Urinary bladder (tissue), 4 donors: ENCODE results near the gene ZNF431. TPM values are rescaled to one million over a fixed set of nuclear protein-coding genes. Genes with fewer than 3 reads are reported as not detected.
"Not testable (repeated sequence)": the region's sequence is repeated elsewhere in the genome, so short reads cannot be mapped to it uniquely, and the experiment has no call there.

Experiments used
- DNase-seq: peaks from one replicate; pipeline ENCODE4 v3.0.0-alpha.2; 2015; ENCODE audit errors: extremely low spot score
- H3K27ac ChIP-seq: one replicate; pipeline ENCODE4 v1.5.1; 2013; ENCODE audit warnings: low read depth, mild to moderate bottlenecking, moderate library complexity
- H3K36me3 ChIP-seq: one replicate; pipeline ENCODE4 v1.6.1; 2013; ENCODE audit warnings: mild to moderate bottlenecking, moderate library complexity; ENCODE audit not compliant: insufficient read depth
- H3K4me1 ChIP-seq: one replicate; pipeline ENCODE4 v1.6.1; 2013; ENCODE audit warnings: mild to moderate bottlenecking, moderate library complexity; ENCODE audit not compliant: insufficient read depth
- H3K4me3 ChIP-seq: one replicate; pipeline ENCODE4 v1.5.1; 2013; ENCODE audit warnings: low read depth, low read length
- WGBS: extraction: QIAGEN DNeasy Blood & Tissue Kit; methylation state at CpG from one replicate; pipeline ENCODE4 v1.1.7; 2013; 5-methylcytosine and 5-hydroxymethylcytosine counted together
- polyA plus RNA-seq: library from polyadenylated mRNA; stranded (reverse); fragments of 200-250 nt; gene quantifications from one replicate; pipeline ENCODE4 v1.2.3, GENCODE V29; 2013
- total RNA-seq: library from RNA; depleted of rRNA; stranded (reverse); fragments of >200 nt; gene quantifications from one replicate; pipeline ENCODE4 v1.2.3, GENCODE V29; 2014
- donor health status: healthy with polysubstance abuse.
- donor health status: healthy.

The ZNF431 gene
- total and polyA plus RNA-seq, 2 donors, result 5.0 to 21.6 TPM

GRCh38 chr19:21130097-21130775 is 11.6 kb upstream of the ZNF431 start:
- H3K36me3 ChIP-seq, result no peaks in the 10 kb centered on the region
- H3K4me3 ChIP-seq, result no peak overlapping the region
- no peaks in the 10 kb centered on the region for H3K4me1 ChIP-seq
- DNase-seq, result peak; percentile 3
- H3K27ac ChIP-seq, result no peak overlapping the region
- WGBS, result 81% methylated on average over 3 of the region's 3 CpGs

DNA sequence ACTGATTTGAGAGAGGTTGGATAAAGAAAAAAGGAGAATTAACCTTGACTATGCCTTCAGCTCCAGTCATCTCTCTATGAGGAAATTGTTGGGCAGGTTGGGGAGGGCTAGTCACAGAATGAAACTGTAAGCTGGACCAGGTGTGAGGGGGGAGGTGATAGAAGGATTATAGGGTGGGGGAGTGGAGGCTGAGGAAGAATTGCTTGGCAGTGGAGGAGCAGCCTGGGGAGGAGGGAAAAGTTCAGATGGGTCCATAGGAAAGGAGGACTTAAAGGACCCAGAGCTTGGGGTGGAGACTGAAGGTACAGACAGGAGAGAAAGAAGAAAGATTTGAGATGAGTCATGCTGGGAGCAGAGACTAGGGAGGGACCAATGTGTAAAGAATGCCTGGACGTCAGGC is 8.2 kb upstream of the ZNF431 start:
- Histone ChIP-seq H3K4me3 (no peak overlapping the region), H3K4me1 (no peaks in the 10 kb centered on the region), H3K36me3 (no peaks in the 10 kb centered on the region), H3K27ac (no peak overlapping the region)
- 34% methylated on average over 1 of the region's 1 CpG for WGBS
- DNase-seq, result no peak

GRCh38 chr19:21134934-21135366 is 6.9 kb upstream of the ZNF431 start:
- Histone ChIP-seq H3K4me1 (no peaks in the 10 kb centered on the region), H3K27ac (no peak overlapping the region), H3K4me3 (no peak overlapping the region), H3K36me3 (no peaks in the 10 kb centered on the region)
- 85% methylated on average over 2 of the region's 2 CpGs for WGBS
- DNase-seq, result no peak

DNA sequence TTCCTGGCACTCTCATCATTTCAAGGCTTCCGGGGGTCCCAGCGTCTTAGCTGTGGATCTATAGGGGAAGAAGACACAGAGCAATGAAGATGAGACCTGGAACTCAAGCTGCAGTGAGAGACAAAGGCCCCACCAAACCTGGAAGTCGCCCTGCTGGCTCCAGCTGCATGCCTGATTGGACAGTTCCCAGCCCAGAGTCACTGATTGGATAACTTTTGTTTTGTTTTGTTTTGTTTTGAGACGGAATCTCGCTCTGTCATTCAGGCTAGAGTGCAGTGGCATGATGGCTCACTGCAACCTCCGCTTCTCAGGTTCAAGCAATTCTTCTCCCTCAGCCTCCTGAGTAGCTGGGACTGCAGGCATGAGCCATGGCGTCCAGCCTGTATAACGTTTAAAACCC is 6.4 kb upstream of the ZNF431 start:
- Histone ChIP-seq H3K27ac (no peak overlapping the region), H3K4me1 (no peaks in the 10 kb centered on the region), H3K4me3 (no peak overlapping the region), H3K36me3 (no peaks in the 10 kb centered on the region)
- WGBS, result 86% methylated on average over 8 of the region's 8 CpGs
- no peak for DNase-seq

- Histone ChIP-seq H3K27ac (no peak overlapping the region), H3K4me1 (no peaks in the 10 kb centered on the region), H3K36me3 (no peaks in the 10 kb centered on the region), H3K4me3 (no peak overlapping the region)
- no peak for DNase-seq
These were observed 3.7 kb upstream of the ZNF431 start for GRCh38 chr19:21138130-21138529.

DNA sequence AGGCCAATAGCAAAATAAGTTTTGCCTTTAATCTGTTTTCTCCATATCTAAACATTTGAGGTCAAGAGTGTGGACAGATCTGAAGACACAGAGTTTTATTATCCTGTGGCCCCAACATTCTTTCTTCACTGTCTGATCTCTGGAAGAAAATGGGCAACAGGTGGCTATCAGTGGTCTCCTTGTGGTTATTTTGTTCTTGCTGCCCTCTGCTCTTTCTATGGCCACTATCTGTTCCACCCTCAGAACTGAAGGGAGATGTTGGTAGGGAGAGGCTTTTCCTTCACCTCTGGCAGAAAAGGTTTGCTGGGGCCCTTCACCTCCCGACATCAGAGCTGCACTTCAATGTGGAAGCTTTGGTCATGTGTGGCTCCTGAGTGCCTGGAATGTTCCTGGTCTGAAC is 834 bp upstream of the ZNF431 start:
- H3K4me3 ChIP-seq, H3K36me3 ChIP-seq, DNase-seq, H3K27ac ChIP-seq, H3K4me1 ChIP-seq: not testable (repeated sequence)
- WGBS, result 88% methylated on average over 1 of the region's 1 CpG

- peaks cover 5% of the 10 kb centered on the region for H3K36me3 ChIP-seq
- H3K4me3 ChIP-seq, result no peak overlapping the region
- no peak for DNase-seq
- no peak overlapping the region for H3K27ac ChIP-seq
- no peaks in the 10 kb centered on the region for H3K4me1 ChIP-seq
- 93% methylated on average over 5 of the region's 5 CpGs for WGBS
These were observed 1.6 kb downstream of the ZNF431 start for GRCh38 chr19:21143428-21143827.

DNA sequence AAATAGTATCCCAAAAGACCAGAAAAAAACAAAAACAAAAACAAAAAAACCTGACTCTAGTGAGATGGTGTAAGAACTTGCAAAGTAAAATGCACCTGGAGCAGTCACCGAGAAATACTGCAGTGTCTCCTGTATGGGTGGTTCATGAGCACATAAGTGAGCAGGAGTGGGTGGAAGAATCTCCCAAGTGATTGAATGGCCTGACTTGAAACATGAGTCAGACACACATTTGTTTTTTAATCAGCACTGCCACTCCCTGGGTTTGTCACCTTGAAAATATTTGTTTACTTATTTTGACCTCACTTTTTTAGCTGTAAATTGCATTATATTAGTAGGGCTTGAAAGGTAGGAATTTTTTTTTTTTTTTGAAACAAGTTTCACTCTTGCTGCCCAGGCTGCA is 2.0 kb downstream of the ZNF431 start:
- no peak overlapping the region for H3K4me3 ChIP-seq
- DNase-seq, result no peak
- no peaks in the 10 kb centered on the region for H3K4me1 ChIP-seq
- H3K36me3 ChIP-seq, result peaks cover 5% of the 10 kb centered on the region
- 98% methylated on average over 1 of the region's 1 CpG for WGBS
- H3K27ac ChIP-seq, result no peak overlapping the region

DNA sequence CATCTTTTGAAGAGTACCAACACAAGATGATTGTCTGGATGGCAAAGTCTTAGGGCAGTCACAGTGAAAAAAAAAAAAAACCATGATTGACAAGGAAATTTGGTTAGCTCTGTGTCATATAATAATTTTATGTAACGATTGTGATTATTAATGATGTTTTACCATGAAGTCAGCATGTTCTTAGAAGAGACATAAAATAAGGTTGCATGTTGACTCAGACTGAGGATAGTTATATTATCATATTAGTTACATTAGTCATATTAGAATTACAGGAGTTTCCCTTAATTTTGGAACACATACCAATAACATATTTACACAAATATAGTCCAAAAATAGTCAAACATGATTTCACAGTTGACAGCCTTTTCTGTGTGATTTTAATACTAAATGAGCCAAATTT is 5.7 kb downstream of the ZNF431 start:
- H3K27ac ChIP-seq, result no peak overlapping the region

GRCh38 chr19:21148681-21149080 is 6.8 kb downstream of the ZNF431 start:
- H3K4me1 ChIP-seq, result no peaks in the 10 kb centered on the region
- DNase-seq, result no peak
- peaks cover 7% of the 10 kb centered on the region for H3K36me3 ChIP-seq
- no peak overlapping the region for H3K4me3 ChIP-seq
- no peak overlapping the region for H3K27ac ChIP-seq

More for the DNA sequence above, 5.7 kb downstream of the ZNF431 start:
- H3K4me1 ChIP-seq, result no peaks in the 10 kb centered on the region
- peaks cover 7% of the 10 kb centered on the region for H3K36me3 ChIP-seq
- no peak for DNase-seq
- WGBS, result 93% methylated on average over 1 of the region's 1 CpG
- no peak overlapping the region for H3K4me3 ChIP-seq

DNA sequence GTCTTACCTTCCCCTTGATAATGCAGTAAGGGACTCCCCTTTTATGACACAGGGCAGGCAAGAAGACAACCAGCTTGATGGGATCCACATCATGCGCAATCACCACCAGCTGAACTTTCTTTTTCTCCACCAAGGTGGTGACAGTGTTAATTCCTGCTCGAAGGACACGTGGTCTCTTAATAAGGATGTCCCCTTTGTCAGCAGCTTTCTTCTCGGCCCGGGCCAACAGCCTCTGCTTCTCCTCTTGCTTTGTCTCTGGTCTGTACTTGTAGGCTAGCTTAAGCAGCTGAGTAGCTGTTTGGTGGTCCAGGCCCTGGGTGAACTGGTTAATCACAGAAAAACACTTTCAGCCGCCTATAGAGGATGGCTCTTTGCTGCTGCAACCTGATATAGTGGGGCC is 8.0 kb downstream of the ZNF431 start:
- Histone ChIP-seq H3K36me3 (peaks cover 7% of the 10 kb centered on the region), H3K27ac (no peak overlapping the region), H3K4me1 (no peaks in the 10 kb centered on the region), H3K4me3 (no peak overlapping the region)
- WGBS, result 95% methylated on average over 6 of the region's 6 CpGs
- no peak for DNase-seq

DNA sequence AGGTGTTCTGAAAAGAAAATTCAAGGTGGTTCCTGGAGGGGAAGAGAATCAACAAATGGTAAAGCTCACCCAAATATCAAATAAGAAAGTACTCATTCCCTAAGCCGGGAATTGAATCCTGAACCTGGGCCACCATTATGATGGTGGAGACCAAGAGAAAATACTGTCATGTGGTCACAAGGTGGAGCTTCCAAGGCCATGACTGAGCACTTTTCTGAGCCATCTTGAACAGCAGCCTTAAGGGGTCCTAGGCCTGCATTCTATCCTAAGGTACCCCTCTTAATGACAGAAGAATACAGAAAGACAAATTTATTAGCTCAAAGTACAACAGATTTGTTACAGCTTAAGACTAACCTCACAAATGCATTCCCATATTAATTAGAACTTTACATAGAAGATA is 9.6 kb downstream of the ZNF431 start:
- Histone ChIP-seq H3K4me3 (no peak overlapping the region), H3K27ac (no peak overlapping the region), H3K4me1 (no peaks in the 10 kb centered on the region), H3K36me3 (peaks cover 2% of the 10 kb centered on the region)
- DNase-seq, result no peak
- 97% methylated on average over 1 of the region's 1 CpG for WGBS

GRCh38 chr19:21158523-21159135 is 16.8 kb downstream of the ZNF431 start:
- 94% methylated on average over 1 of the region's 1 CpG for WGBS
- DNase-seq, result no peak
- H3K27ac ChIP-seq, result no peak overlapping the region
- no peaks in the 10 kb centered on the region for H3K4me1 ChIP-seq
- H3K4me3 ChIP-seq, result no peak overlapping the region
- no peaks in the 10 kb centered on the region for H3K36me3 ChIP-seq

DNA sequence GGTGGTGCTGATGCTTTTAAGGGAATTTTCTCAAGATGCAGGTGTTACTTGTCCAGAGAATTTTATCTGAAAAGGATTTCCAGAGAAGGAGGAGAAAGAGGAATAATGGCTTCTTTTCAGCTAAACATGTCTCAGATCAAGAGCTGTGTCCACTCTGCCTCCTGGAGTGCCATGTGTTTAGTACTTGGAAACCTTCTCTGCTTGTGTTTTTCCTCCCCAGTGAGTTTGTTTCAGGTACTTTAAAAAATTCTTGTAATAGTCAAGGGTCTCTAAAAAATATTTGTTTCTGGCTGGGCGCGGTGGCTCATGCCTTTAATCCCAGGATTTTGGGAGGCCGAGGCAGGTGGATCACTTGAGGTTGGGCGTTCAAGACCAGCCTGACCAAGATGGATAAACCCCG is 22.7 kb downstream of the ZNF431 start:
- no peaks in the 10 kb centered on the region for H3K4me1 ChIP-seq
- no peak for DNase-seq
- H3K27ac ChIP-seq, result no peak overlapping the region
- H3K4me3 ChIP-seq, result no peak overlapping the region
- WGBS, result 98% methylated on average over 5 of the region's 5 CpGs
- H3K36me3 ChIP-seq, result no peaks in the 10 kb centered on the region
